GM10847 (cell line): Measurements from ENCODE around the gene STIM2.

ENCODE experiments used
- POLR2A ChIP-seq: IDR thresholded peaks from 2 replicates; pipeline ENCODE4 v1.6.1; 2011; ENCODE audit not compliant: insufficient read length; ENCODE audit errors: extremely low read depth

Gene STIM2

DNA sequence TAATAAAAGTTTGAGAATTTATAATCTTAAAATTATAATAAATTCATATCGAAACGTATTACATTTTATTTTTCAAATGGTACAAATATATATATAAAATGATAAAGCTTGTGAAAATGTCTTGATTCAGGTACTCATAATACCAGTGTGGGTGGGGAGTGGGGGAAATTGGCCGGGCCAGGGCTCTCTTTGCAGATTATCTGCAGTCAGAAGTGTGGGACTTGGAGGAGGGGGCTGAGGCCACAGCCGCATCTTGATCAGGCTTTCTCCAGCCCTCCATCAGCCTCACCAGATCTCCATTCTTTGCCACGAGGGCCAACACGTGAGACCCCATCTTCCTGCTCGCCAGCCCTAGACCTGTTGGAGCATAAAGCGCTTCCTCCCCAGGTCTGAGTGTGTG lies 86.7 kb downstream of the STIM2 start:
- no peak for TF ChIP-seq POLR2A

GRCh38 chr4:26950446-26950845 lies 89.8 kb downstream of the STIM2 start:
- TF ChIP-seq POLR2A: no peak

GRCh38 chr4:26952891-26953290 lies 92.2 kb downstream of the STIM2 start:
- TF ChIP-seq POLR2A: no peak

DNA sequence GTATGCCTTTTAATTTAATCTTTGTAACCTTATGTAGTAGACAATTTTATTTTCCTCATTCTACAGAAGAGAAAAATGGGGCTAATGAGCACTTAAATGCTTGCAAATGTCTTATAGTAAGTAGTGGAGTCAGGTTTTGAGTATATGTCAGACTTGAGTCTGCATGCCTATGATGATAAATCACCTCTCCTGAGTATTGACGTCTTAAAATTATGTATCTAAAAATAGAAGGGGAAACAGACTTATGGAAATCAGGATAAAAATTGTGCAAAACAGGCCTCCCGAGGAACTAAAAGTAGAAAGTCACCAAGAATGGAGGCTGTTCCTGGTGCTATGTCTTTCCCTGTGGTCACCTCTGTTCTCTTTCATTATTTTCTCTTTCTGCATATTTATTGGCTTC lies 92.7 kb downstream of the STIM2 start:
- TF ChIP-seq POLR2A: no peak

DNA sequence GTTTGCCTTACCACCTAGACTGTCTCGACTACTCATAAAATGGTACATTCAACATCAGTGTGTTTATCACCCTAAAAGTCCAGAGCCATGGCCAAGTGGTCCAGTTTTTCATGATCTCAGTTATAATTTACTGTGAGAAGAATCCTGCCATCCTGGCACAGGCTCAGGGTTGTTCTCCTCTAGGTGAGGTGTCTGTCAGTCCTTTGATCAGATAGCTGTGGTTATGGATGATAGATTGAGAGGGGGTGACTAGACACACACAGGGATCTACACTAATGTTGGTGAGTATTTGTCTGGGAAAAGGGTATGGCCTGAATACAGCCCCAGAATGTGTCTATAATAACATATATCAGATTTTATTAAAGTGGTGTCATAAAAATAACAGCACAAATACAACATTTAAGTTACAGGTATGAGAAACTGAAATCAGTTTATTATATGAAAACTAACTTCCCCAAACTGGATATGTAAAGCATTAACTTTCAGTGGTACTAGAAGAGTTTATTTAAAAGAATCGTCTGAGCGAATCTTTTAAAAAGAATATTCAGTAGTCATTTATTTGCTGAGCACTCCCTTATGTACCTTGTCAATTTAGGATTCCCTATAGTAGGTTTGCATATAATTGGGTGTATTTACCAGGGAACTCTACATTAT lies 93.3 kb downstream of the STIM2 start:
- no peak for TF ChIP-seq POLR2A

DNA sequence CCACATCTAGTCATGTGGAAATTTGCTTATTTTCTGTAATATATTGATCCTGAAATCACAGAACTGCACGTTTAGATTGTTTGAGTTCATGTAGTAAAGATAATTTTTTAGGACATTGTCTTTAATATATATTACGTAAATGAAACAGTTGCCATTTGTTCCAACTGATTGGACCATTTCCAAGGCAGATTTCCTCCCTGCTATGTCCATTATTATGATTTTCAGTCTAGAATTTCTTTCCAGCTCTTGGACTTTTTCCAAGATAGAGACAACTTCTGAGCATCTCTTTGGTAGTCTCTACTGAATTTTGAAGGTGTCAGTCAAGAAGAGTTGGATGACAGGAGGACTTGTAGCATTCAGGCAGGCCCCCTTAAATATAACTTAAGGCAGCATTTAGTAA lies 94.6 kb downstream of the STIM2 start:
- TF ChIP-seq POLR2A: no peak

GRCh38 chr4:26958925-26959653 lies 98.4 kb downstream of the STIM2 start:
- no peak for TF ChIP-seq POLR2A

GRCh38 chr4:26959654-26960047 lies 99.0 kb downstream of the STIM2 start:
- TF ChIP-seq POLR2A: no peak

GRCh38 chr4:26962720-26963119 lies 102.1 kb downstream of the STIM2 start:
- TF ChIP-seq POLR2A: no peak

GRCh38 chr4:26964512-26964911 lies 103.9 kb downstream of the STIM2 start:
- no peak for TF ChIP-seq POLR2A

DNA sequence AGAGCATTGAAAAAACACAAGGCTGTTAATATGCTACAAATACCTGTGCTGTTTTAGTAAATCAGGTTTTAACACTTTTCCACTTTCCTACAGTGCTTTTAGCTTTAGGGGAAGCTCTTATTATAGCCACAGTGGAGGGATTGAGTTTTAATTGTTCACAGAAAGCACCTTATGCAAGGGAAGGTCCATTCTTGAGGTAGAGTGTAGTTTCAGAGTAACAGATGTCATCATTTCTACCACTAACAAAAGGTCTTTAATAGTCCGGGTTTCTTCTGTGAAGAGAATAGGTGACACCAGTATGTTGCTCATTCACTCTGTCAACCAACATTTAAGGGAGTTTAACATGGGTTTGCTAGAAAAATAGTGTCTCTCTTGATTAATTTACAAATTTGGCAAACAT lies 104.4 kb downstream of the STIM2 start:
- no peak for TF ChIP-seq POLR2A

- no peak for TF ChIP-seq POLR2A
Observed at GRCh38 chr4:26978387-26979053, 117.9 kb downstream of the STIM2 start.

DNA sequence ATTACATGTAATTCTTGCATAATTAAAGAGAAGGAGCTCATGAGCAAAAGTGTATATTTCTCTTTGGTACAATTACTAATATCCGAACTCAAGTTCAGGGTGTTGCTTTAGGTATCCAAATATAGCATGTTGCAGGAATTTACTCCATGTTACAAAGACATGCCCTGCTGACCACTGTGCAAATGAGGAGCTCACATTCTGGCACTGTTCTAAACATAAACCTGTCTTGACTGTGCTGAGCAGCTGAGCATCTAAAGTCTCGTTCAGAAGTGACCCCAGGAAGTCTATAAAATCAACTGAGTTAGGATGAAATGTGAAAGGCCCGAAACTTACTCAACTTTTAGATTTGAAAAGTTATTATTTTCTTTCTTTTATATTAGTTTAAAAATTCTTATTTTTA lies 124.3 kb downstream of the STIM2 start:
- no peak for TF ChIP-seq POLR2A

DNA sequence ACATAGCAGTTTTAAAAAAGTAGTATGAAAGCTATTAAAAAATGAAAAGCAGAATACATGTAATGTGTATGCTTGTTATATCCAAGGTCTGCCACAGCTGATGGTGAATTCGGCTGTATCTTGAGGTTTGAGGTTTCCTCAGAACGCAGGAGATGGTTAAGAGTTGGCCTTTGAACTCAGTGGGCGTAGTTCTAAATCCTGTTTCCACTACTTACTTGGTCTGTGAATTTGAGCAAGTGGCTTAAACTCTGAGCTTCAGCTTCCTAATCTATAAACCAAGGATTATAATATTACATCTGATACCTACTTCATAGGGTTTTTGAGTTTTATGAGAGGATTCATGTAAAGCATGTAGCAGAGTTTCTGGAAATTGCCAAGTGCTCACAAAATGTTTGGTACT lies 125.2 kb downstream of the STIM2 start:
- TF ChIP-seq POLR2A: no peak

- TF ChIP-seq POLR2A: no peak
Observed at GRCh38 chr4:26987191-26987590, 126.5 kb downstream of the STIM2 start.

DNA sequence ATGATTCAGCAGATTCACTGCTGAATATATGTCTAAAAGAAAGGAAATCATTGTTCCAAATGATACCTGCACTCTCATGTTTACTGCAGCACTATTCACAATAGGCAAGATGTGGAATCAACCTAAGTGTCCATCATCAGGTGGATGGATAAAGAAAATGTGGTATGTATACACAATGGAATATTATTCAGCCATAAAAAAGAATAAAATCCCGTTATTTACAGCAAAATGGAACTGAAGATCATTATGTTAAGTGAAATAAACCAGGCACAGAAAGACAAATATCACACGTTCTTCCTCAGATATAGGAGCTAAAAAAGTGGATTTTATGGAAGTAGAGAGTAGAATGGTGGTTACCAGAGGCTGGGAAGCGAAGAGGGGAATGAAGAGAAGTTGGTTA lies 130.4 kb downstream of the STIM2 start:
- TF ChIP-seq POLR2A: no peak
